ENCODE measurements around the gene SCFD2. TPM values are rescaled to one million over a fixed set of nuclear protein-coding genes. Genes with fewer than 3 reads are reported as not detected.

SCFD2 gene
- total and polyA plus RNA-seq, 2 donors (not counting 3 experiments of a cell fraction or from before 2014, with no cell fraction given) = 12.3 to 22.8 TPM

DNA sequence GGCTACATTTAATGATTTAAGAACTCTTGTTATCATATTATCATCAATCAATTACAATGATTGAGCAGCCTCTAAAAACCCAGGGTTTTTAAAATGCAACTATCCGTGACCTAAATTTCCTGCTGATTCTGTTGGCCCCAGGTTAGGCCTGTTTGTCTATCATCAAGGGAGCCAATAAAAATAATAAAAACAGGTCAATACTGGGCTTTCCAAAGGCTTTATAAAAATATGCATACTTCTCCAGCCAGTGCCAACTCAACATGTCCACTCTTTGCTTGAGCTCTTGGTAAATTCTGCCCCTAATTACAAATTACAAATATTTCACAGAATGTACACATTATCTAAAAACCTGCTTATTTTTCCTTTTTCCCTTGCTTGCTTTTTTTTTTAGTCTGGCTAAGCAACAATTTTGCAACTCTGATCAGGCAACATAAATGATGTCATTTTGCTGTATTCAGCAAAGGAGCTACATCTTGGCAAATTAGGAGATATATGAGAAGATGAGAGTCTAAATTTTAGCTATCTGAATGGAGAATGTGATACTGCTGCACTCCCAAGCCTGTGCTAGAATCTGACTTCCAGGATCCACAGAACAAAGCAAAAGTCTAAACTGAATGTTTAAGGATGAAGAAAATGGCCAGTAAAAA, 204.0 kb downstream of the SCFD2 start:
- DNase-seq (ENCODE audit: low read depth, low spot score) (no peak), FAIRE-seq (no peak)
- no peak overlapping the region for H3K4me2 ChIP-seq (ENCODE audit: insufficient read depth, low read length)
- no peaks in the 10 kb centered on the region for H3K9me3 ChIP-seq (replicated peaks; ENCODE audit: control insufficient read depth, insufficient read depth, low read length)
- H3K4me3 ChIP-seq (replicated peaks in 1 of 3; ENCODE audit: insufficient read depth in 1 of 3, low read depth in 1 of 3, low read length in 3 of 3) = no peak overlapping the region
- dilution Hi-C loops (cut with MboI; ENCODE audit: extremely low pct_ligation_motif_present, low sequenced_read_pairs) = no loop called here
- H3K79me2 ChIP-seq (ENCODE audit: control insufficient read depth, insufficient read depth, low read length) = no peaks in the 10 kb centered on the region
- H4K20me1 ChIP-seq (replicated peaks; ENCODE audit: control insufficient read depth, extremely low read depth, insufficient read depth, low read length) = no peaks in the 10 kb centered on the region
- H2AFZ ChIP-seq (ENCODE audit: low read depth, low read length) = no peak overlapping the region
- H3K9me1 ChIP-seq (replicated peaks; ENCODE audit: control insufficient read depth, extremely low read depth, insufficient read depth, low read length) = no peaks in the 10 kb centered on the region
- H3K27me3 ChIP-seq (ENCODE audit: control insufficient read depth in 2 of 2, insufficient read depth in 2 of 2, low read length in 2 of 2) = no peaks in the 10 kb centered on the region
- no peaks in the 10 kb centered on the region for H3K36me3 ChIP-seq (ENCODE audit: control insufficient read depth in 2 of 2, extremely low read depth in 1 of 2, insufficient read depth in 2 of 2, low read length in 2 of 2)
- no peak overlapping the region for H3K27ac ChIP-seq (ENCODE audit: insufficient read depth, low read depth, low read length)
- BruUV-seq (replicated peaks) = no TSS peak
- intact Hi-C loops (cut with micrococcal nuclease) = no loop called here
- TF ChIP-seq JUN (IDR thresholded peaks at IDR 0.05; ENCODE audit: borderline replicate concordance, insufficient read depth, insufficient read length, low read depth) (no peak), EZH2 (IDR thresholded peaks at IDR 0.05; ENCODE audit: borderline replicate concordance, low read depth, low read length, severe bottlenecking) (no peak), FOS (IDR thresholded peaks at IDR 0.05; ENCODE audit: borderline replicate concordance, insufficient read depth, low read length) (no peak), GATA2 (IDR thresholded peaks at IDR 0.05; ENCODE audit: insufficient read depth, insufficient read length, low read depth, low read length) (no peak), POLR2AphosphoS5 (IDR thresholded peaks at IDR 0.05; ENCODE audit: insufficient read depth, low read depth, low read length) (no peak), POLR2A (IDR thresholded peaks at IDR 0.05; ENCODE audit: low read depth, low read length) (no peak), MYC (IDR thresholded peaks at IDR 0.05; ENCODE audit: low read depth, low read length) (no peak)
- TF ChIP-seq, protein P1, sequence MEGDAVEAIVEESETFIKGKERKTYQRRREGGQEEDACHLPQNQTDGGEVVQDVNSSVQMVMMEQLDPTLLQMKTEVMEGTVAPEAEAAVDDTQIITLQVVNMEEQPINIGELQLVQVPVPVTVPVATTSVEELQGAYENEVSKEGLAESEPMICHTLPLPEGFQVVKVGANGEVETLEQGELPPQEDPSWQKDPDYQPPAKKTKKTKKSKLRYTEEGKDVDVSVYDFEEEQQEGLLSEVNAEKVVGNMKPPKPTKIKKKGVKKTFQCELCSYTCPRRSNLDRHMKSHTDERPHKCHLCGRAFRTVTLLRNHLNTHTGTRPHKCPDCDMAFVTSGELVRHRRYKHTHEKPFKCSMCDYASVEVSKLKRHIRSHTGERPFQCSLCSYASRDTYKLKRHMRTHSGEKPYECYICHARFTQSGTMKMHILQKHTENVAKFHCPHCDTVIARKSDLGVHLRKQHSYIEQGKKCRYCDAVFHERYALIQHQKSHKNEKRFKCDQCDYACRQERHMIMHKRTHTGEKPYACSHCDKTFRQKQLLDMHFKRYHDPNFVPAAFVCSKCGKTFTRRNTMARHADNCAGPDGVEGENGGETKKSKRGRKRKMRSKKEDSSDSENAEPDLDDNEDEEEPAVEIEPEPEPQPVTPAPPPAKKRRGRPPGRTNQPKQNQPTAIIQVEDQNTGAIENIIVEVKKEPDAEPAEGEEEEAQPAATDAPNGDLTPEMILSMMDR (IDR thresholded peaks at IDR 0.05; ENCODE audit: extremely low read depth in 1 of 2, insufficient read depth in 1 of 2, low read depth in 1 of 2, low read length in 2 of 2) = no peak
- TF ChIP-seq, protein P2, sequence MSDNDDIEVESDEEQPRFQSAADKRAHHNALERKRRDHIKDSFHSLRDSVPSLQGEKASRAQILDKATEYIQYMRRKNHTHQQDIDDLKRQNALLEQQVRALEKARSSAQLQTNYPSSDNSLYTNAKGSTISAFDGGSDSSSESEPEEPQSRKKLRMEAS (IDR thresholded peaks at IDR 0.05; ENCODE audit: insufficient read depth, insufficient read length) = no peak
- no peak overlapping the region for H3K9ac ChIP-seq (replicated peaks; ENCODE audit: extremely low read depth, insufficient read depth, low read length)
- ChIA-PET CTCF (interaction anchor here (0.9 kb wide), 1 partner anchor 58 kb away, joined by 3 read pairs; no protein-coding TSS in a partner anchor), POLR2A (no interaction called here)
- no peaks in the 10 kb centered on the region for H3K4me1 ChIP-seq (ENCODE audit: control insufficient read depth, extremely low read depth, insufficient read depth, low read length)
